ENCODE results near the gene KDSR.
A peak's percentile ranks its signal among the peaks of the same experiment; 100 is the strongest.
"Not testable (repeated sequence)": the region's sequence is repeated elsewhere in the genome, so short reads cannot be mapped to it uniquely, and the experiment has no call there.

Gene KDSR

GRCh38 chr18:63365876-63366212 lies 1.2 kb downstream of the KDSR start:
- no peak for DNase-seq (ENCODE audit: low spot score)

DNA sequence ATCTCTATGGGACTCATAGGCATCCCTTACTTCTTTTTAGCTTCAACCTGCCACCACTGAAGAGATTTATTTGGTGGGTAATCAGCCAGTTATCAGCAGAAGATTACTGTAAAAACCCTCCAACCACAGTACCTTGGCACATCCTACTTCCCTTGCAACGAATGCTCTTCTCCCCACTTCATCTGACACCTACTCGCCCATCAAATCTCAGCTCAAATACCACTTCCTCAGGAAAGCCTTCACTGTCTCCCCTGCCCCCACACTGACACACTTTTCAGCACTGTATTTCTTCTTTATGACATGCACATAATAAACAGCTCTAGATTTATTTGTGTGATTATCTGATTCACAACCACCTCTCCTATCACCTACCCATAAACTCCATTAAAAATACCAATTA lies 3.1 kb downstream of the KDSR start:
- DNase-seq (ENCODE audit: low spot score), result no peak

DNA sequence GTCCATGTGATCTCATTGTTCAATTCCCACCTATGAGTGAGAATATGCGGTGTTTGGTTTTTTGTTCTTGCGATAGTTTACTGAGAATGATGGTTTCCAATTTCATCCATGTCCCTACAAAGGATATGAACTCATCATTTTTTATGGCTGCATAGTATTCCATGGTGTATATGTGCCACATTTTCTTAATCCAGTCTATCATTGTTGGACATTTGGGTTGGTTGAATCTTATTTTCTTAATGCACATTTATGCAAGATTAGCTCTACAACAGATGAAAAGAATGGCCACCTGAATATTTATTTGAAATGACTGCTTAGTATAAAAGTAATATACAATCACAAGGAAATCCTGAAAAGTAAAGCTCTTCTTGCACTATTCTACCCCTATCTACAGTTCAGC lies 3.6 kb downstream of the KDSR start:
- DNase-seq (ENCODE audit: low spot score), result not testable (repeated sequence)

- DNase-seq (ENCODE audit: low spot score), result no peak
Observed at GRCh38 chr18:63356272-63356896, 10.6 kb downstream of the KDSR start.

DNA sequence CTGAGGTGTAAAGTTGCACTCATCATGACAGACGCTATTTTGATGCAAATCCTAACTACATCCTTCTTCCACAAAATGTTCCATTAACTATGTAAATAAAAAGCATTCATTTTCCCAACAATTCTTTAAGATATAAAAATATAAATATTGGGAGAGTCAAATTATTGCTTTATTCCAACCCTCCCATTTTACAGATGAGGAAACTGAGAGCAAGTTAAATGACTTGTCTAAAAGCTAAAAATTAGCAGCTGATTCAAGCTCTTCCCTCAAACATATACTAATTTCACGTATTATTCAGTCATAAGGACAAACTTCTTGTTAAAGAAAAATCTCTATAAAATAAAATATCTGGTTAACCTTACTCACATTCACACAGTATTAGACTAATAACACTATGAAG lies 16.8 kb downstream of the KDSR start:
- DNase-seq (ENCODE audit: low spot score), result no peak

DNA sequence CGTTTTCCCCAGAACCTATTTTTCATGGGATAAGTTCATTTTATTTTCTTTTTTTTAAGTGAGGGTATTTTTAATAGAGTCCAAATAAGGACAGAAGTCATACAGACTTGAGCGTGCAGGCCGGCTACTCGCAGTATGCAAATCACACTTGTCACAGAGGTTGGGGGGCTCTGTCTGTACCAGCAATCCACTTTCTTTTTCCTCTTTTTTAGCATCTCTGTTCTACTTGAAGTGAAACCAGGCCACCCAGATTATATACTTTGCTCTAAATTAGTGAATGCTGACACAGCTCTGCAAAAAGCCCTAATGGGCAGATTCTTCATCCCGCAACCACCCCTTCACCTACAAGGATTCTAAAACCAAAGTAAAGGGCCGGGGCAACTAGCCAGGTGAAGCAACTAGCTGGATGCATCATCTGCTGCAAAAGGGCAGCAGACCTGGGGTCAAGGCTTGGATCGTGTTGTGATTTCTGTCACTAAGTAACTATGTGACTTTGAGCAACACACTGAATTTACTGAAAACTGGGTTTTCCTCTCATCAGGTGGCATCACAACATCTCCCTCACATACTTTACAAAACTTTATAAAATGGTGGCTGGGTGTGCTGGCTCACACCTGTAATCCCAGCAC lies 18.4 kb downstream of the KDSR start:
- DNase-seq (ENCODE audit: low spot score), result no peak

DNA sequence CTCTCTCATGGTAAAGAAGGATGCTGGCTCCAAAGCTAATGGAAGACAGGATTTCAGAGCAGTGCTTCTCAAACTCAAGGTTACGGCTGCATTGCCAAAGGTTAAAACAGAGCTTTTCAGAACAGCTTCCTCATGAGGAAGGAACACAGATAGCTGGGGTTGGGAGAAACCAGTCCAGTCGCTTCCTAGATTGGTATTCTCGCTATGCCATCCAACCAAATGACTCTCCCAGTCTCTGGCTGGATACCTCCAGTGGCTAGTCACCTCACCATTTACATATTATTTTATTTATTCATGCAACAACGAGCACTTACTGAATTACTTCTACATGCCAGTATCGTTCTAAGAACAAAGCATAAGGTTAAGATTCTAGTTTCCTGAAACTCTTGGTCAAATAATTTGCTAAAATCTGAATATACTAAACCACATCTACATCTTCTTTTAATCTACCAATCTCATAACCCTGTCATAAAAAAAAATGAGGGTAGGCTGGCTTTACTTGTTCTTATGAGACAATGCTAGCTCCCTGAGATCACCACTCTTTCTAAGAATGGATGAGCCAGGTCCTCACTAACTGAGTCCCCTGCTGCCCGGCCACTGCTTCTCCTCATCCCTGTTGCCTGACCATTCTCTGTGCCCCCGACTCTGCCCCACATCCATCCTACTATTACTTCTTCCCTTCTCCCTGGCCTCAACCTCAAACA lies 20.4 kb downstream of the KDSR start:
- DNase-seq (ENCODE audit: low spot score), result no peak

DNA sequence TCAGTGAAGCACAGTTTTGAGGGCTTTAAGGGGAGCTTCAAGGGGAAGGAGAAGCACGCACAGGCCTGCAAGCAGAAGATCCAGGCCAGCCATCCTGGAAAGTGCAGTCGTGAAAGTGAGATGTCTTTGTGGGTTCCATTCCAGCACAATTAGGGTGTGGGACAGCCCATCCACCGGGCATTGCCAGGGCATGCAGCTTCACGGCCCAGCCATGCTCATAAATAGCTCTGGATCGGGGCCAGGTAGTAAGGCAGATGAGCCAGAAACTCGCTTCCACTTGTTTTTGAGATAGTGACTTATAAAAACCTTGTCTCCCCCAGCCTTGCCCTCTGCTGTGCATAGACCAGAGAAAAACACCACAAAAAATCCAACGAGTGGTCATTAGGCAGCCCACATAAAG lies 21.0 kb downstream of the KDSR start:
- peak; percentile 12 for DNase-seq (ENCODE audit: low spot score)

GRCh38 chr18:63344918-63345317 lies 22.1 kb downstream of the KDSR start:
- DNase-seq (ENCODE audit: low spot score), result no peak

DNA sequence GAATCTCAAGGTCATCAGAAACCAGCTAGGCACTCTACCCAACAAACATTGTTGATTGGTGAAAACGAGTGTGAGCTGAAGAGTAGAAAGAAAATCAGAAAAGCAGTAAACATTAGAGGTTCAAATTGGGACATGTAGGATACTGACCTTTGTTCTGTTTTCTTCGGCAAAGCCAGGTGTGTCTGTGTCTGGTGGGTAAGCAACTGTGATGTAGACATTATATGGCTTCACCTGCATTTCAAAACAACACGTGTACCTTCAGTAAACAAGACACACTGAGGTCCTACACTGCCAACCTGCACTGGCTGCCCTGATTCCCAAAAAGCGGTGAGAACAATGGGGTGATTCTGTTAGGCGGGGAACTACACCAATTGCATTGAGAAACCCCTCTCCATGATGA lies 22.7 kb downstream of the KDSR start:
- no peak for DNase-seq (ENCODE audit: low spot score)

GRCh38 chr18:63342206-63342605 lies 24.8 kb downstream of the KDSR start:
- DNase-seq (ENCODE audit: low spot score), result no peak

DNA sequence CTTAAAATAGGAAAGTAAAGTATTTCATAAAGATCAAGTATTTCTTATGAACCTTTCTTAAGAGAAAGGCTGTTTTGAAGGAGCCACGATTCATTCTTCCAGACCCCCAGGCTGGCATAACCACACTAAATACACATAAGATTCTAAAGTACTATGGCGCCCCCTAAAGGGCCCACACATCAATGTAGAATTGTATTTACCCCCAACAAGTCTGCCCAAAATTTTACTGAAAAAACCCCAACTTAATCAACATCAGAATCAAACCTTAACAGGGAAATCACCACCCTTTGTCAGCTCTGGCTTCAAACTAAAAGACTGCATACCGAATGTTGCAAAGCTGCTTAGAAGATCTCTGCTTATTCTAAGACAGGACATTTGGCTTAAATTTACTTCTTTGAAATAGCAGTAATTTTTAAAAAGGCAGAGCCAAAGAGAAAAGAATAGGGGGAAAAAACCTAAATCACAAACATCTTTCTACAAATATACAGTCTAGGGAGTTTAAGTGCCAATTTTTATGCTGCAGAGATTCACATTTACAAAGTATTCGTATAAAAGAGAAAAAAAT lies 27.0 kb downstream of the KDSR start:
- no peak for DNase-seq (ENCODE audit: low spot score)

- no peak for DNase-seq (ENCODE audit: low spot score)
Observed at GRCh38 chr18:63336366-63337099, 30.5 kb downstream of the KDSR start.

DNA sequence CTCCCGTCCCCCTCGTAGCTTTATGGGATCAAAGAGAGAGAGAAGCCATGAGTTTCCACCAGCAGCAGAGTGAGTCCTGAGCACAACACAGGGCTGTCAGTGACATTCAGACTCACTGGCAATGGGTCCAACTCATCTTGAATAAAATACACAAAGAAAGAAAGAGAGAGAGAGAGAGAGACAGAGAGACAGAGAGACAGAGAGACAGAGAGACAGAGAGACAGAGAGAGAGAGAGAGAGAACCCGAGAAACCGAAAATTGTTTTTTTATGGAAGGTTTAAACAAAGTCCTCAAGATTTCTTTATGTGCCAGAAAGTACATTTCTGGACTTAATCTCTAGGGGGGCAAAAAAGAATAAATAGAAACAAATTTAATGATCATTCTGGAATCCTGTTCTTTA lies 35.9 kb downstream of the KDSR start:
- DNase-seq (ENCODE audit: low spot score), result no peak

DNA sequence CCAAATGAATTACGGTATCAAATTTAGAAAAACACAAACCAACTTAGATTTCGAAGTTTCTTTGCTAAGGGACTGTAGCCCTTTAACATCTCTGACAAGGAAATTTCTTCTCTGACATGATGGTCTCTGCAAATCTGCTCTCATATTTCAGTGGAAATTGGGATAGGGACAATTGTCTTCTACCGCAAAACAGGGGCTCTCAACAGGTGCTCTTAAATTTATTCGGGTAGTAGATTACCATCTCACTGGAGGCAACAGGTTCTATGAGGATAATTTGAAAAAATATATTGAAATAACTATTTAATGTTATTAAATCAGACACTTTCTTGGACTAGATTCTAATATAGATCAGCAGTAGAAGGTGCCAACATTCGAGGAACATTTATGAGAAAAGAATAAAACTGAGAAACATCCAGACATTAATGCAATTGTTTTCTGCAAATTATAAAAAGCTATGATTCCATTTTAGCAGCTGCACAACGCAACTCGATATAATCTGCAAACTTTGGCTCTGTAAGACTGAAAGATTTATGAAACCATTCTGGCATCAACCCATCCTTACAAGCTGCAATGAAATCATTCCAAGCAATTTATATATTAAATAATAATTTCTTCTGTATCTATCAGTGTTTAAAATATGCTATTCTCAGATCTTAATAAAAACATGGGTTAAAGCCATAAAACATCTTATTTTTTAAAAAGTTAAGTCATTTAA lies 37.4 kb downstream of the KDSR start:
- DNase-seq (ENCODE audit: low spot score), result no peak

- DNase-seq (ENCODE audit: low spot score), result no peak
Observed at GRCh38 chr18:63326011-63326410, 41.0 kb downstream of the KDSR start.

DNA sequence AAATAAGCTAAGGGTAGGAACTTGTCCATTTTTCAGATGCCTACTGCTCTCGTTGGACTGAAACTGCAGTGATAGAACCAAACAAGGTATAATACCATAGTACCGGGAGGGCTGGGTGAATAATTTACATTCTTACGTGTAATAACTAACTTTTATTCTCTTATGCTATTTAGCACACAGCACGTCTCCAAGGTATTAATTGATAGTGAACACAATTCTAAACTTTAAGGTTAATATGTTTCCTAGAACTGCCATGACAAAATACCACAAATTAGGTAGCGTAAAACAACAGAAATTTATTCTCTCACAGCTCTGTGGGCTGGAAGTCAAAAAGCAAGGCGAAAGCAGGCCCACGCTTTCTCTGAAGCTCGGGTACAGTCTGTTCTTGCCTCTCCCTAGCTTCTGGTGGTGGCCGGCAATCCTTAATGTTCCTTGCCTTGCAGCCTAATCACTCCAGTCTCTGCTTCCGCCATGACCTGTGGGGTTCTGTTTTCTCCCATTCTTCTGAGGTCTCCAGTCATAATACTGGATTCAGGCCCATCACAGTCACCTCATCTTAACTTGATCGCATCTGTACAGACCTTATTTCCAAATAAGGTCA lies 41.8 kb downstream of the KDSR start:
- DNase-seq (ENCODE audit: low spot score), result no peak

DNA sequence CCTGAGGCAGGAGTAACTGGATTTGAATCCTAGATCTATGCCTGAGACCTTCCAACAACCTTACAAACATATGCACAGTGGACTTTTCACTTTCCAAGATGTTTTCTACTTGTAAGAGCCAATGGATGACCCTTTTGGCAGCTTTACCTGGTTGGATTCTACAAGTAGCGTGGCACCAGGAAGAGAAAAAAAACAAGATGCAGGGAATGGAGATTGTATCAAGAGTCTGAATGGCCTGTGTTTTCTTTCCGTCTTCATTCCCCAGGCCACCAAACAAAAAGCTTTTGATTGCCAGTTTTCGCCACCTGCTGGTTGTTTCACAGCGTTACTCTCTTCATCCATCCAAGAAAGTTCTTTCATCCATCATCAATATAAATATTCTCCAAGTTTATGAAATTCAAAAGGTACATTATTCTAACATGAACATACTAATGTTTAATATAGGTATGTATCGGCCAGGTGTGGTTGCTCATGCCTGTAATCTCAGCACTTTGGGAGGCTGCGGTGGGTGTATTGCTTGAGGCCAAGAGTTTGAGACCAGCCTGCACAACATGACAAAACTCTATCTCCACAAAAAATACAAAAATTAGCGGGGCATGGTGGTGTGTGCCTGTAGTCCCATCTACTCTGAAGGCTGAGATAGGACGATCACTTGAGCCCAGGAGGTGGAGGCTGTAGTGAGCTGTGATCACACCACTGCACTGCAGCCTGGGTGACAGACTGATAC lies 43.9 kb downstream of the KDSR start:
- peak; percentile 77 for DNase-seq (ENCODE audit: low spot score)

GRCh38 chr18:63322206-63322605 lies 44.8 kb downstream of the KDSR start:
- no peak for DNase-seq (ENCODE audit: low spot score)

GRCh38 chr18:63321291-63321690 lies 45.7 kb downstream of the KDSR start:
- no peak for DNase-seq (ENCODE audit: low spot score)

DNA sequence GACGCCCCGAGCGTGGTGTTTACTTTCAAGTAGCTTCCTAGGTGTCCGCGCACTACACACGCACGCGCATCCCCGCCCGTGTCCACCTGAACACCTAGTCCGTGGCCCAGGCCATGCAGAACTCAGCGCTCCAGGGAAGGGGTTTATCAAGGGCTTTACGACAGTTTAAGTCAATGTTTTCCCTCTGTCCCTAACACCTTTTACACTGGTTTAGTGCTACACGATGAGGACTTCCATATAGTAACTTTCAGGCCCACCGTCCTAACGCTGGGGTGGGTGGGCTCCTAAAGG lies 46.1 kb downstream of the KDSR start:
- peak; percentile 57 for DNase-seq (ENCODE audit: low spot score)

All from LoVo (cell line).